Measurements from ENCODE around the gene AUP1. TPM values are rescaled to one million over a fixed set of nuclear protein-coding genes. Genes with fewer than 3 reads are reported as not detected.

AUP1 gene
- total RNA-seq, 1 donor from 2014 or later: 122 TPM

GRCh38 chr2:74556831-74557370 lies 27.4 kb upstream of the AUP1 start:
- Histone ChIP-seq H3K27me3 (ENCODE audit: low read depth) (no peaks in the 10 kb centered on the region), H3K4me1 (peaks cover 16% of the 10 kb centered on the region), H3K9me3 (no peaks in the 10 kb centered on the region), H3K36me3 (peaks cover 12% of the 10 kb centered on the region), H3K4me3 (no peak overlapping the region), H3K27ac (no peak overlapping the region)
- no peak for ATAC-seq
- intact Hi-C loops (cut with DNase I): no loop called here
- no peak for TF ChIP-seq CTCF (IDR thresholded peaks at IDR 0.05)
- DNase-seq: no peak

GRCh38 chr2:74556159-74556558 lies 26.7 kb upstream of the AUP1 start:
- Histone ChIP-seq H3K4me3 (peak overlapping the region; percentile 95), H3K27me3 (ENCODE audit: low read depth) (no peaks in the 10 kb centered on the region), H3K36me3 (peaks cover 12% of the 10 kb centered on the region), H3K27ac (peak overlapping the region; percentile 90), H3K4me1 (peaks cover 16% of the 10 kb centered on the region), H3K9me3 (no peaks in the 10 kb centered on the region)
- no peak for TF ChIP-seq CTCF (IDR thresholded peaks at IDR 0.05)
- intact Hi-C loops (cut with DNase I): no loop called here
- DNase-seq (no peak), ATAC-seq (no peak)

DNA sequence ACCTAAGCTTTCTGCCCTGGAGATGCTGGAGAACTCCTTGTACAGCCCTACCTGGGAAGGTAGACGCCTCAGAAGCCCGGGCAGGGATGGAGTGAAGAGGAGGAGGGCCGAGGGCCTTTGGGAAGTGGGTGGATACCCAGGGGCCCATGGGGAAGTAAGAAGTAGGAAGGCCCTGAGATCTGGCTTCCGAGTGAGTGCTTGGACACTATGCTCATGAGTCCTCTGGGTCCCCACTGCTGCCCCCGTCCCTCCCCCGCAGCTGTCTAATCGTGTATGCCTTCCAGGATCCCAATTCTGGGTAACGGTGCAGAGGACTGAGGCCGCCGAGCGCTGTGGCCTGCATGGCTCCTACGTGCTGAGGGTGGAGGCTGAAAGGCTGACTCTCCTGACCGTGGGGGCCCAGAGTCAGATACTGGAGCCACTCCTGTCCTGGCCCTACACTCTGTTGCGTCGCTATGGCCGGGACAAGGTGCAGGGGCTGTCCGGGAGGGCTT lies 26.2 kb upstream of the AUP1 start:
- Histone ChIP-seq H3K27me3 (ENCODE audit: low read depth) (no peaks in the 10 kb centered on the region), H3K27ac (peak overlapping the region; percentile 90), H3K4me1 (peaks cover 16% of the 10 kb centered on the region), H3K36me3 (peaks cover 12% of the 10 kb centered on the region), H3K9me3 (no peaks in the 10 kb centered on the region), H3K4me3 (peak overlapping the region; percentile 95)
- no peak for TF ChIP-seq CTCF (IDR thresholded peaks at IDR 0.05)
- ATAC-seq (peak in 1 of 2 donors; percentile 20), DNase-seq (peak; percentile 63)
- intact Hi-C loops (cut with DNase I): no loop called here

DNA sequence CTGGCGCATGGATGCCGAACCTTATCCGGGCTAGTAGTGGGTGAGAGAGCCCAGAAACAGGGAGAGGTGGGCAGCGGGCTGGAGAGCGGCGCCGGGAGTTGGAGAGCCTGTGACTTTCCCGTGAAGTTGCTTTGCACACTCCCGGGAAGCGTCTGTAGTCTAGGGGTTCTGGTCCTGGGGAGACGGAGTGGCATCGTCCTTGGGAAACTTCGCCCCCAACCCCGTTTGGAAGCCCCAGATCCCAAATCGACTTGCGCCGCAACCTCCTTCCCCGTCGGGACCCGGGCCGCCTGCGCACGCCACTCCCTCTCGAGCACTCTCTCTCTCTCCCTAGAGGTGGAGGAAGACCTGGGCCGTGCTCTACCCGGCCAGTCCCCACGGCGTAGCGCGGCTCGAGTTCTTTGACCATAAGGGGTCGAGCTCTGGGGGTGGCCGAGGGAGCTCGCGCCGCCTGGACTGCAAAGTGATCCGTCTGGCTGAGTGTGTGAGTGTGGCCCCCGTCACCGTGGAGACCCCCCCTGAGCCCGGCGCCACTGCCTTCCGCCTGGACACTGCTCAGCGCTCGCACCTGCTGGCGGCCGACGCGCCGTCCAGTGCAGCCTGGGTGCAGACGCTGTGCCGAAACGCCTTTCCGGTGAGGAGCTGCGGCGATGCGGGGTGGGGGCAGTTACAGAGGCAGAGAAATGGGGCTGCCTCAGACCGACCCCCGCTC lies 25.5 kb upstream of the AUP1 start:
- Histone ChIP-seq H3K27me3 (ENCODE audit: low read depth) (no peaks in the 10 kb centered on the region), H3K36me3 (peaks cover 12% of the 10 kb centered on the region), H3K9me3 (no peaks in the 10 kb centered on the region), H3K4me1 (peaks cover 20% of the 10 kb centered on the region), H3K27ac (peak overlapping the region; percentile 90), H3K4me3 (peak overlapping the region; percentile 95)
- ATAC-seq (peak; percentile 80 to 82), DNase-seq (peak; percentile 82)
- intact Hi-C loops (cut with DNase I): no loop called here
- no peak for TF ChIP-seq CTCF (IDR thresholded peaks at IDR 0.05)

DNA sequence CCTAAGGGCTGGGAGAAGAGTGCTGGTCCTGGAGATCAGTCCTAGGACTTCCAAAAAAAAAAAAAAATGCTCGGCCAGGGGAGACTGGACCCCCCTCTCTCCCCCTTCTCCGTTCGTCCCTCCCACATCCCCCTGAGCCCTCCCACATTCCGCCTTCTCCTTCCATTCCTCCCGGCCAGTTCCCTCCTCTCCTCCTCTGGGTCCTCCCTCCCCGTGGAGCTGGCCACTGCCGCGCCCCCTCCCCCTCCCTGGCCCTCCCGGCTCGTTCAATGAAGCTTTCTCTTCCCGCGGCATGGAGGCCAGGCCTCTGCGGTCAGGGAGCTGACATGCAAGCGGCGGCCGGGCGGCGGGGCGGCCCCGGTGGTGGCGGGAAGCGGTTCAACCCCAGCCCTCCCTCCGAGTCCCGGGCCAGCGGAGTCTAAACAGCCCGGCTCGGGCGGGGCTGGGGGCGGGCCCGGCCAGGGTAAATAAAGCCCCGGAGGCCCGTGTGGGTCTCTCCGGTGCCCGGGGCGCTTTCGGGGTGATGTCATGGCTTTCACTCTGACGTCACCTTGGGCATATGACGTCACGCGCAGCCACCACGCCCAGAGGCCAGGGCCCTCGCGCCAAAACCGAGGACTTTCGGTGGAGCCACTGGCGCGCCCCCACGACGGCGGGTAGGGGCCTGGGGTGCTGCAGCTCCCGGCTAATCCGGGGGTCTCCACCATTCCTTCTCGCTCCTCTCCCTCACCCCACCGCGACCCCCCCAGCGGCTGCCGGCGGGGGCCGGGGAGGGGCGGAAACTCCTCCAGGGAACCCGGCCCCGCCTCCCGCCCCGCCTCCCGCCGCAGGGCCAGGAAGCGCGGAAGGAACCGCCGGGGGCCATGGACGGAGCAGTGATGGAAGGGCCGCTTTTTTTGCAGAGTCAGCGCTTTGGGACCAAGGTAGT lies 24.6 kb upstream of the AUP1 start, which contains the start of the genes DOK1 and LOXL3:
Gene DOK1, plus strand, starts transcription at position 829 of the 928 bp plus-strand sequence. Its CDS starts 35 bp downstream, at position 864.
Gene LOXL3, minus strand, starts transcription at position 51 of the 928 bp plus-strand sequence. CDS start 1,308 bp downstream, outside the sequence.
- no peak for TF ChIP-seq CTCF (IDR thresholded peaks at IDR 0.05)
- intact Hi-C loops (cut with DNase I): no loop called here
- Histone ChIP-seq H3K4me1 (peaks cover 28% of the 10 kb centered on the region), H3K27ac (peak within 1 kb of the TSS; percentile 90), H3K27me3 (ENCODE audit: low read depth) (no peaks in the 10 kb centered on the region), H3K36me3 (peaks cover 12% of the 10 kb centered on the region), H3K4me3 (peak within 1 kb of the TSS; percentile 95), H3K9me3 (no peaks in the 10 kb centered on the region)
- DNase-seq (peak; percentile 93), ATAC-seq (peak; percentile 92 to 95)

Data from lower lobe of right lung (tissue), 2 donors.